SKM-1 treated with dmso at 0.1 percent for 144 hours (cell line): Measurements from ENCODE around the gene CPED1.
"Not testable (repeated sequence)": the region's sequence is repeated elsewhere in the genome, so short reads cannot be mapped to it uniquely, and the experiment has no call there.

ENCODE experiments used
- DNase-seq: peaks from one replicate; lab custom pipeline; 2025; ENCODE audit not compliant: unreplicated experiment; lab: John Stamatoyannopoulos, UW

CPED1 gene

GRCh38 chr7:121180436-121181063 is 192.0 kb downstream of the CPED1 start:
- DNase-seq, result no peak

DNA sequence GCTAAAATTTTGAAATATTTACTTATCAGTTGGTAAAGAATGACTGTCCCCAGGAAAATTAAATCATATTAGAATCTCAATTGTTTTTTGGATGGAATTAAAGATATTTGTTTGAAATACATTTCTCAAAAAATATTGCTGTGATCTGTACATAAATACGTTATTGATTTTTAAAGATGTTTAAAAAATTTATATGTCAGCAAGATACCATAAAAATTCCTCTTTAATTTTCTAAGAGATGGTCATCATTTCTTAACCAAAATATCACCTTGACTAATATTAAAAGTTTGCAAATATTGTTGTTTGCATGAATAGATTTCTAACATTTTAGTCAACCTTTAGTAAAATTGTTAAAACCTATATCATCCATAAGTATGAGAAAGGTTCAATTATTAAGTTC is 192.8 kb downstream of the CPED1 start:
- DNase-seq, result no peak

DNA sequence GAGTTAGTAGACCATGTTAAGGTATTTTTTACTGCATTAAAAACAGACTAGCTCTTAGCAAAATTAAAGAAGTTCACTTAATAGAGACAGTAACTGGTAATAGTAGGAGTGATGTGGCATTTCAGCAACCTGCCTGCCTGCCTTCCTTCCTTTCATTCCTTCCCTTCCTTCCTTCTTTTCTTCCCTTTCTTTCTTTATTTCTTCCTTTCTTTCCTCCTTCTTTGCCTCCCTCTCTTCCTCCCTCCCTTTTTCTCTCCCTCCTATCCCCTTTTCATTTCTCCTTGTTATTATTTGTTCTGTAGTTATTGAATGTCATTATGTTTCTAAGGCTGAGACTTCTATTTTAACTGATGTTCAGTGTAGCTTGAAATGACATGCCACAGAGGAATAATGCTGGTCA is 193.8 kb downstream of the CPED1 start:
- DNase-seq, result no peak

DNA sequence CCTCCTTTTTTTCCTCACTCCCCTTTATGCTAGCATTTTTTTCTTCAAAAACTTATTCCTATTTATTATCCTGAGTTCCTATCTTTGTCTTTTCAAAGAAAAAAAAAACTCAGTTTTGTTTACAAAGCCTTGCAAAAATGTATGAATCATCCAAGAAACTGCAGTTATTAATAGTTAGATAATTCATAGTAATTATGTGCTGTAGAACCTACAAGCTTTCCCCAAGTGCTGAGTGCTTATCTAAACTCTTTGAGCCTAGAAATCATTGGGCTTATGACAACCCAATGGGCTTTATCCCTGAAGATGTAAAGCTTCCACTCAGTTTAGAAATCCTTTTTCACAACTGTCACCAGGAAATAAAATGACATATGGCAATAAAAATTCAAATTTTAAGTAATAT is 194.4 kb downstream of the CPED1 start:
- no peak for DNase-seq

- DNase-seq, result not testable (repeated sequence)
Measured at GRCh38 chr7:121183883-121184282, 195.4 kb downstream of the CPED1 start.

GRCh38 chr7:121186746-121187145 is 198.2 kb downstream of the CPED1 start:
- DNase-seq, result no peak

- no peak for DNase-seq
Measured at GRCh38 chr7:121187222-121187621, 198.7 kb downstream of the CPED1 start.

- DNase-seq, result peak; percentile 18
Measured at GRCh38 chr7:121187676-121188075, 199.2 kb downstream of the CPED1 start.

GRCh38 chr7:121192834-121193233 is 204.3 kb downstream of the CPED1 start:
- DNase-seq, result no peak

GRCh38 chr7:121195010-121195409 is 206.5 kb downstream of the CPED1 start:
- DNase-seq, result no peak

DNA sequence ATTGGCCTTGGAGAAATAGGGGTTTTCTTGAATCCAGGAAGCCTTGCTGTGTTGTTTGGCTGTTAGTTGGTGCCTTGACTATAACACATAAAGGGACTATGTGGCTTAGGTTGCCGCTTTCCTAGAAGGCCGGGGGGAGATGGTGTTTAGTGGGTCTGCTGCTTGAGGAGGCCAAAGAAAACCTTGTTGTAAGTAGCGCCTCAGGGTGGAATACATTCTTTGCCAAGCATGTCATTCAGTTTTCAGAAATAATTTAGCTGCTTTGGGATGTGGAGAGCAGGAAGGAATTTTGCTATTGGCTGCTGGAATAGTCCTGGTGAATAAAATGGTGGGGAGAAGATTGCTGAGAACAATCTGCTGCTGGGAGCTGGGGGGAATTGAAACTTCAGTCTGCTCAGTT is 207.4 kb downstream of the CPED1 start:
- no peak for DNase-seq

GRCh38 chr7:121196286-121196685 is 207.8 kb downstream of the CPED1 start:
- DNase-seq, result no peak

- DNase-seq, result no peak
Measured at GRCh38 chr7:121197455-121197854, 208.9 kb downstream of the CPED1 start.

DNA sequence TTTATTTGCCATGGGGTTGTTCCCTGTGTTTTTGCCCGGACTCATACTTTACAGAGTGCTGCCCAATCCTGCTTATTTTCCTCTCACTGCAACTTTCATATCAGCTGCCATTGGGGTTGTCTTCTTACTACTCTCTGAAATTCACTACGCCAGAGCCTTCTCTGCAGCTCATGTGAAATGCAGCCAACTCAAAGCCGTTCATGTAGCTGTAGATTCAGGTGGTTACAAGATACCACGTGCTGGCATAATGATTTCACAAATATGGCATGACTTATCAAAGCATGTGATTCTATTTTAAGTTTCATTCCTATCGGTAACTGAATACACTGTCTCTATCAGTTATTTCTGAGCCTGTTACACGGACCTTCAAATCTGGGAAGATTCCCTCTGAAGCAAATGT is 210.0 kb downstream of the CPED1 start:
- DNase-seq, result no peak

GRCh38 chr7:121202125-121202524 is 213.6 kb downstream of the CPED1 start:
- DNase-seq, result no peak

- DNase-seq, result no peak
Measured at GRCh38 chr7:121202834-121203233, 214.3 kb downstream of the CPED1 start.

DNA sequence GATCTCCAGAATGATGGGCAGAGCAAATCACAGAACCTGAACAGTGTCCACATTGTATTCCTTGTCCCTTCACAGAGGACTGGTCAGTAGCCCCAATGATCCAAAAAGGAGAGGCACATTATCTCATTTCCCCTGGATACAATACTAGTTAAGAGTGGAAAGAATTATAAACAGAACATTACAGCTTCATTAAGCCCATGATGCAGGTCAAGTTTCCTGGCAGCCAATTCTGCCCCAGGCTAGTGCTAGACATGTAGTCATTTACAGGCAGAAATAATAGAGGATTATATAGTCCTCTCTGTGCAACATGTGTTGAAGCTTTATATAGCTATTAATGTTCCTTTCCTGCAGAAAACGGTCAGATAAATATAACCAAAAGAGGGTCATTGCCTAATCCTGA is 216.0 kb downstream of the CPED1 start:
- no peak for DNase-seq

DNA sequence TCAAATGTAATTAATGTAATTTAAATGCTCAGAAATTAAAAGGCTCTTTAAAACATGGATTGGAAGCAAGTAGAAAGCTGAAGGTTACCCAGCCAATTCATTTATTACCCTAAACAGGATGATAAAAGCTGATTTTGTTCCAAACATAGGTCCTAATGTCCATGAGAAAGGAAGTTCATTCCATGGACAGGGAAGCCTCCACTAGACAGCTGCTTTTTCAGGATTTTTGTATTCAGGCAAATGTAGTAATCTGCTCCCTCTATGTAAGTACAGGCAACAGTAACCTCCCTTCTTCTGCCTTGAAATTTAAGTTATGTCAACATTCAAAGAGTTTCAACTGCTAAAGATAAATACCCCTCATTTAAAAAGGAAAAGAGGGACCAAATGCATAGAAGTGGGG is 217.3 kb downstream of the CPED1 start:
- no peak for DNase-seq

DNA sequence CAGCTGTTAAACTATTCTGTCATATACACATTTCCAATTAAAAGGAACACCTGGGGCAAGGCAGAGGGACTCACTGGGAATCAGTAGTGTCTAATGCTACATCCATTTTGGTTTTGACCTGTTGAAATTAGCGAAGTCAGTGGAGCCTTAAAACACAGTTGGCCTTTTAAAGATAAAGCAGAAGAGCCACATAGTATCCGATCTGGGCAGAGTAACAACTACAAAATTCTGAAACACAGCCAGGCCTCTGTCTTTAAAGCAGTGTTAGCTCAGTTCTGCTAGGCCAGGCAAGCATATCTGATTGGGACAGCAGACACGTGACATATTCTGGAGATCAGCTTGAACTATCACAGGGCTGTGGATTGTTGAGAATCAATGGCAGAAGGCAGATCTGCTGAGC is 222.7 kb downstream of the CPED1 start:
- no peak for DNase-seq

DNA sequence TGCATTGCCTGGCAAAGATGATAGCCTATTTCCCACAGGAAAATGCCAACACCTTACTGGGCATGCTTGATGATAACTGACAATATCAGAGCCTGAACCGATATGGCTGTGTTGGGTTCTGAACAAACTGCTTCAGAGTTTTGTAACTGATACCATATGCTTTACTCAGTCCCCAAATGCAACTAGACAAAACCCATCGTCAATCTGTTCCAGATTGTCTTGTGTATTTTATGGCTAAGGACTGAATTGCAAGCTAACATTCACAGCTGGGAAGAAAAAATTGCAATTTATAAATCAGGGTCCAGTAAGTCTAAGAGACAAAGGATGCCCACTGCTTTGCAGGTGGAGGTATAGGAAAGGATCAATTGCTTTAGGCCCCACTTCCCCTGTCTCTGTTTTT is 223.5 kb downstream of the CPED1 start:
- DNase-seq, result no peak

DNA sequence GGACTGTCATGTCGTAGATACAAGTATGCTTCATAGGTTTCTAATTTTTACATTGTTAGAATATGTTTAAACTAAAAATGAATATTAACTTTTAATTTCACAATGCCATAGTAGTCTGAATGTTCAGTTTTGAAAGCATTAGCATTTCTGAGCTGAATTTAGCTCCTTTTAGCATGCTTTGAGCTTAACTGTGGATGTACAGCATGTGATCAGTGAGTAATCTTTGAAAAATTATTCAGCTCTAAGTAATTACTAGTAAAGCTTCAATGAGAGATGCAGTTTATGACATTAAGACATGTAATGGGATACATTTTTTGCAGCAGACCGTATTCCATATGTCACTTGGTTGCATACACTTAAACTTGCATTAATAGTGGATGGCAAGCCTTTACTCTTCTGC is 226.1 kb downstream of the CPED1 start:
- no peak for DNase-seq

DNA sequence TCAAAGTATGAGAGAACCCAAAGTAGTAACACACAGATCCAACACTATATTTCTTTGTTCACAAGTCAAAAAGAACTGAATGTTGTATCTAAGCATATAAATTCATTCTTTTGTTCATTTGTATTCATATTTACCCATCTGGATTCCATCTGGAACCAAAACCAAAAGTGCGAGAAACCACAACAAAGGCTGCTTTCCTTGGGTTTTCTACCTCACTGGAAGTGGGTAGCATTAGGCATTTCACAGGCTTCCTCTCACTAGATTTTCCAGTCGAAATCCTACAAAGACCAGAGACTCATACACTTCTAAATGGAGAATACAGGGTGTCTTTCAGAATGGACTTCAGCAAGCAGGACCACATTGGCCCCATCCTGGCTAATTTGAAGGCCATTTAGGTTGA is 230.5 kb downstream of the CPED1 start:
- no peak for DNase-seq

- not testable (repeated sequence) for DNase-seq
Measured at GRCh38 chr7:121221108-121221507, 232.6 kb downstream of the CPED1 start.

- no peak for DNase-seq
Measured at GRCh38 chr7:121228779-121229178, 240.3 kb downstream of the CPED1 start.
